Natural killer cell (primary cell): ENCODE measurements around the gene COG1. TPM values are rescaled to one million over a fixed set of nuclear protein-coding genes. Genes with fewer than 3 reads are reported as not detected.

ENCODE experiments used
- ATAC-seq, 3 donors: fragments of 150-1000 bp in 2 of 3; fragments of 200-7000 bp in 1 of 3; cut with Tn5 transposase; 1 replicate in 1 of 3; 2 replicates in 2 of 3; pipeline ENCODE4 v1.10.0; 2021; ENCODE audit warnings: mild to moderate bottlenecking in 2 of 3, moderate library complexity in 2 of 3
- DNase-seq, 2 donors: peaks; one replicate each; pipeline versions ENCODE4 v3.0.0 to v3.0.0-alpha.2; 2013 to 2021; ENCODE audit warnings: mixed read lengths in 1 of 2
- H3K27ac ChIP-seq: one replicate; pipeline ENCODE4 v1.5.1; 2013; ENCODE audit warnings: mild to moderate bottlenecking, low read length
- H3K27me3 ChIP-seq: one replicate; pipeline ENCODE4 v1.6.1; 2013; ENCODE audit warnings: low read length; ENCODE audit not compliant: control insufficient read depth, insufficient read depth
- H3K36me3 ChIP-seq: one replicate; pipeline ENCODE4 v1.6.1; 2013; ENCODE audit warnings: low read length; ENCODE audit not compliant: control insufficient read depth, insufficient read depth
- H3K4me1 ChIP-seq: one replicate; pipeline ENCODE4 v1.6.1; 2013; ENCODE audit warnings: low read length; ENCODE audit not compliant: control insufficient read depth, insufficient read depth
- H3K4me3 ChIP-seq: one replicate; pipeline ENCODE4 v1.5.1; 2013; ENCODE audit warnings: low read length
- H3K9me3 ChIP-seq: one replicate; pipeline ENCODE4 v1.6.1; 2013; ENCODE audit warnings: low read length; ENCODE audit not compliant: control insufficient read depth, insufficient read depth
- H3K27ac Mint-ChIP-seq, 2 donors: one replicate each; pipeline ENCODE4 v1.8.0; 2022; ENCODE audit warnings: mild to moderate bottlenecking in 2 of 2, mixed read lengths in 2 of 2, moderate library complexity in 1 of 2
- H3K27me3 Mint-ChIP-seq, 2 donors: one replicate each; pipeline ENCODE4 v1.8.0; 2022; ENCODE audit warnings: low read depth in 2 of 2, mixed read lengths in 2 of 2
- H3K36me3 Mint-ChIP-seq: one replicate; pipeline ENCODE4 v1.8.0; 2022; ENCODE audit warnings: mixed read lengths
- H3K4me1 Mint-ChIP-seq, 2 donors: one replicate each; pipeline ENCODE4 v1.8.0; 2022; ENCODE audit warnings: mixed read lengths in 2 of 2
- H3K4me3 Mint-ChIP-seq: one replicate; pipeline ENCODE4 v1.8.0; 2022; ENCODE audit warnings: mild to moderate bottlenecking, moderate library complexity, mixed read lengths
- H3K9me3 Mint-ChIP-seq, 2 donors: one replicate each; pipeline ENCODE4 v1.8.0; 2022; ENCODE audit warnings: mixed read lengths in 2 of 2
- CTCF ChIP-seq: fragments of 200-600 bp; IDR thresholded peaks from one replicate; pipeline ENCODE4 v1.8.0; 2022; ENCODE audit warnings: antibody characterized with exemption
- WGBS: methylation state at CpG from one replicate; pipeline ENCODE4 v1.1.7; 2013; ENCODE audit warnings: missing lambda C conversion rate; ENCODE audit not compliant: insufficient coverage; 5-methylcytosine and 5-hydroxymethylcytosine counted together
- intact Hi-C: fragments of 100-400 bp; cut with micrococcal nuclease; formaldehyde crosslinking; loops from one replicate; pipeline ENCODE4 v1.14.2; 2022
- total RNA-seq, 4 donors: library from RNA; stranded (reverse); fragments of 120-200 nt in 1 of 4; gene quantifications; one replicate each; pipeline versions ENCODE4 v1.2.3 to v1.2.4, GENCODE V29; 2013 to 2022

COG1 gene
- total RNA-seq, 3 donors from 2014 or later (not counting 1 experiment from before 2014, with no cell fraction given) = 64.1 to 73.2 (median 68.3) TPM

- Mint-ChIP-seq H3K36me3 (no peaks in the 10 kb centered on the region), H3K4me3 (no peak overlapping the region), H3K27ac (no peak overlapping the region), H3K27me3 (peaks cover 0 to 3% of the 10 kb centered on the region in 2 donors), H3K4me1 (peaks cover 0 to 5% of the 10 kb centered on the region in 2 donors), H3K9me3 (no peaks in the 10 kb centered on the region)
- Histone ChIP-seq H3K4me3 (no peak overlapping the region), H3K27me3 (no peaks in the 10 kb centered on the region), H3K4me1 (no peaks in the 10 kb centered on the region), H3K36me3 (no peaks in the 10 kb centered on the region), H3K9me3 (no peaks in the 10 kb centered on the region), H3K27ac (no peak overlapping the region)
- intact Hi-C loops = no loop called here
- WGBS = 100% methylated on average over 3 of the region's 3 CpGs
- ATAC-seq = no peak
- no peak for DNase-seq
- TF ChIP-seq CTCF = no peak
Observed at GRCh38 chr17:73256220-73256619, 63.4 kb downstream of the COG1 start.

GRCh38 chr17:73257516-73257915, 64.7 kb downstream of the COG1 start:
- Histone ChIP-seq H3K27ac (no peak overlapping the region), H3K27me3 (no peaks in the 10 kb centered on the region), H3K4me3 (no peak overlapping the region), H3K36me3 (no peaks in the 10 kb centered on the region), H3K9me3 (no peaks in the 10 kb centered on the region), H3K4me1 (no peaks in the 10 kb centered on the region)
- no peak for ATAC-seq
- no peaks in the 10 kb centered on the region for H3K36me3 Mint-ChIP-seq
- H3K27me3 Mint-ChIP-seq = peaks cover 0 to 3% of the 10 kb centered on the region in 2 donors
- H3K27ac Mint-ChIP-seq = no peak overlapping the region
- peaks cover 0 to 5% of the 10 kb centered on the region in 2 donors for H3K4me1 Mint-ChIP-seq
- H3K9me3 Mint-ChIP-seq = no peaks in the 10 kb centered on the region
- 91% methylated on average over 6 of the region's 6 CpGs for WGBS
- H3K4me3 Mint-ChIP-seq = no peak overlapping the region
- no peak for TF ChIP-seq CTCF
- intact Hi-C loops = no loop called here
- no peak for DNase-seq

Other genes with a start within 250 kb of the COG1 start
- gene SLC39A11, start 100.4 kb upstream of the COG1 start, total RNA-seq = 10 to 100 TPM; 32.6 to 44.9 (median 39.4) TPM
- not detected for gene SSTR2, start 28.0 kb upstream of the COG1 start, total RNA-seq
- not detected for gene CPSF4L, start 68.8 kb downstream of the COG1 start, total RNA-seq
- 1 to 10 TPM; 2.5 to 9.6 (median 4.4) TPM for gene CDC42EP4, start 118.9 kb downstream of the COG1 start, total RNA-seq